HepG2 (cell line): ENCODE measurements around the gene HOXA1. TPM values are rescaled to one million over a fixed set of nuclear protein-coding genes. Genes with fewer than 3 reads are reported as not detected.

ENCODE experiments used
- ATAC-seq: fragments of 200-7000 bp; cut with Tn5 transposase; 3 replicates; pipeline ENCODE4 v1.9.1; 2020; ENCODE audit warnings: mild to moderate bottlenecking, moderate library complexity
- BruUV-seq: library from RNA; stranded (reverse); fragments of 400-500 nt; replicated peaks from 2 replicates; lab custom pipeline; 2021; lab: Mats Ljungman, UMichigan
- CTCF ChIA-PET: fragments of 300-600 bp; formaldehyde crosslinking; extraction: SDS; loops from one replicate; lab custom pipeline; 2021; ENCODE audit warnings: low total read pairs, inconsistent platforms, low intra/inter-chr PET ratio; lab: Yijun Ruan, JAX
- POLR2A ChIA-PET: fragments of 350-600 bp; sonication (Branson Sonifier 250); formaldehyde crosslinking; loops from one replicate; lab custom pipeline; 2020; ENCODE audit warnings: antibody characterized with exemption, inconsistent platforms; lab: Yijun Ruan, JAX
- DNase-seq: peaks from one replicate; pipeline ENCODE4 v3.0.0-alpha.2; 2015; ENCODE audit warnings: low spot score
- FAIRE-seq: peaks from 3 replicates; lab custom pipeline; 2011; peaks lifted over from hg19 to GRCh38; lab: Jason Lieb, UNC
- H2AFZ ChIP-seq: one replicate; pipeline ENCODE4 v1.6.1; 2011; ENCODE audit warnings: low read length, inconsistent platforms
- H3K27ac ChIP-seq: fragments of 300-600 bp; 3 replicates; pipeline ENCODE4 v1.8.0; 2011; ENCODE audit warnings: mixed run types, mild to moderate bottlenecking, mixed read lengths, low read length, inconsistent platforms; ENCODE audit not compliant: insufficient read depth; ENCODE audit errors: extremely low read length
- H3K27me3 ChIP-seq, 2 experiments: fragments of 200-600 bp in 1 of 2; 2 replicates in 1 of 2; 3 replicates in 1 of 2; pipeline versions ENCODE4 v1.6.0 to v1.8.0; 2011; ENCODE audit warnings: low read length in 2 of 2, mild to moderate bottlenecking in 2 of 2, moderate library complexity in 2 of 2, inconsistent platforms in 1 of 2; ENCODE audit not compliant: insufficient read depth in 2 of 2, control insufficient read depth in 1 of 2
- H3K36me3 ChIP-seq, 2 experiments: fragments of 200-600 bp in 1 of 2; replicated peaks in 1 of 2; 2 replicates in 1 of 2; 3 replicates in 1 of 2; pipeline versions ENCODE4 v1.5.1 to v1.8.0; 2011; ENCODE audit warnings: low read length in 2 of 2, inconsistent platforms in 1 of 2; ENCODE audit not compliant: insufficient read depth in 2 of 2, control insufficient read depth in 1 of 2
- H3K4me1 ChIP-seq: 2 replicates; pipeline ENCODE4 v1.5.1; 2012; ENCODE audit warnings: low read length, inconsistent platforms; ENCODE audit not compliant: insufficient read depth
- H3K4me2 ChIP-seq: 2 replicates; pipeline ENCODE4 v1.6.0; 2011; ENCODE audit warnings: low read depth, low read length, inconsistent platforms
- H3K4me3 ChIP-seq, 3 experiments: fragments of 200-600 bp in 1 of 3; sonication (generic), shearing (Covaris generic) in 1 of 3; replicated peaks in 1 of 3; 2 replicates each; pipeline ENCODE4 v1.5.1; 2011 to 2016; ENCODE audit warnings: low read length in 3 of 3, inconsistent platforms in 2 of 3, low read depth in 2 of 3, mild to moderate bottlenecking in 2 of 3, control low read depth in 1 of 3, mixed read lengths in 1 of 3; ENCODE audit not compliant: insufficient read depth in 1 of 3
- H3K79me2 ChIP-seq: one replicate; pipeline ENCODE4 v1.6.1; 2011; ENCODE audit warnings: low read length, inconsistent platforms; ENCODE audit not compliant: insufficient read depth
- H3K9ac ChIP-seq: 2 replicates; pipeline ENCODE4 v1.6.0; 2011; ENCODE audit warnings: mild to moderate bottlenecking, low read depth, low read length, inconsistent platforms; ENCODE audit not compliant: insufficient read depth
- H3K9me3 ChIP-seq: 2 replicates; pipeline ENCODE4 v1.5.1; 2012; ENCODE audit warnings: mild to moderate bottlenecking, low read length
- H4K20me1 ChIP-seq: 2 replicates; pipeline ENCODE4 v1.6.0; 2011; ENCODE audit warnings: inconsistent platforms, mild to moderate bottlenecking, low read length, moderate library complexity; ENCODE audit not compliant: insufficient read depth
- HDAC1 ChIP-seq: sonication (generic); formaldehyde crosslinking; IDR thresholded peaks from 2 replicates; pipeline ENCODE4 v1.5.1; 2020; ENCODE audit warnings: mild to moderate bottlenecking, missing genetic modification reagents
- PRMT3 ChIP-seq: sonication (generic); formaldehyde crosslinking; IDR thresholded peaks from 2 replicates; pipeline ENCODE4 v1.8.1; 2022; ENCODE audit warnings: low read depth, mild to moderate bottlenecking, moderate library complexity, missing genetic modification reagents, borderline replicate concordance
- YY1 ChIP-seq: IDR thresholded peaks from 2 replicates; pipeline ENCODE4 v1.6.1; 2011; ENCODE audit warnings: low read length, low read depth, moderate library complexity, mild to moderate bottlenecking; ENCODE audit not compliant: insufficient read depth, insufficient replicate concordance
- WGBS: methylation state at CpG from one replicate; pipeline ENCODE4 v1.1.6; 2017; ENCODE audit warnings: low lambda C conversion rate; 5-methylcytosine and 5-hydroxymethylcytosine counted together
- in situ Hi-C: cut with HindIII; loops from 2 replicates; pipeline ENCODE4 v1.10.0; 2017; ENCODE audit warnings: low pct_unique_long_range_greater_than_20kb; ENCODE audit not compliant: extremely low pct_ligation_motif_present
- intact Hi-C: fragments of 100-400 bp; cut with micrococcal nuclease; formaldehyde crosslinking; loops from one replicate; pipeline ENCODE4 v1.10.0; 2022; ENCODE audit not compliant: unreplicated experiment
- polyA plus RNA-seq, 8 experiments: library from polyadenylated mRNA; depleted of rRNA in 3 of 8; stranded (reverse) in 7 of 8; unstranded in 1 of 8; fragments of >200 nt; fragmentation: Illumina TruSeq in 4 of 8; extraction: Trizol in 4 of 8; gene quantifications; 2 replicates each; pipeline versions ENCODE4 v1.2.1 to v1.2.3, GENCODE V29; 2011 to 2016; ENCODE audit warnings: low read depth in 4 of 8, missing spikeins in 1 of 8, mixed read lengths in 1 of 8; ENCODE audit not compliant: insufficient read depth in 1 of 8
- total RNA-seq, 5 experiments: library from RNA; depleted of rRNA; stranded (reverse); fragments of >200 nt; fragmentation: Illumina TruSeq; extraction: Trizol; gene quantifications; 2 replicates each; pipeline ENCODE4 v1.2.3, GENCODE V29; 2016; ENCODE audit warnings: low read depth in 1 of 5
- TF ChIP-seq, protein P1 (sequence below): sonication (generic); formaldehyde crosslinking; IDR thresholded peaks from 2 replicates; pipeline ENCODE4 v1.5.1; 2020; ENCODE audit warnings: mild to moderate bottlenecking, missing genetic modification reagents, moderate library complexity

Gene HOXA1
- total and polyA plus RNA-seq, 2 of the 13 experiments (the other 11 are each of a cell fraction or from before 2014, with no cell fraction given): 0.18 to 0.20 TPM

DNA sequence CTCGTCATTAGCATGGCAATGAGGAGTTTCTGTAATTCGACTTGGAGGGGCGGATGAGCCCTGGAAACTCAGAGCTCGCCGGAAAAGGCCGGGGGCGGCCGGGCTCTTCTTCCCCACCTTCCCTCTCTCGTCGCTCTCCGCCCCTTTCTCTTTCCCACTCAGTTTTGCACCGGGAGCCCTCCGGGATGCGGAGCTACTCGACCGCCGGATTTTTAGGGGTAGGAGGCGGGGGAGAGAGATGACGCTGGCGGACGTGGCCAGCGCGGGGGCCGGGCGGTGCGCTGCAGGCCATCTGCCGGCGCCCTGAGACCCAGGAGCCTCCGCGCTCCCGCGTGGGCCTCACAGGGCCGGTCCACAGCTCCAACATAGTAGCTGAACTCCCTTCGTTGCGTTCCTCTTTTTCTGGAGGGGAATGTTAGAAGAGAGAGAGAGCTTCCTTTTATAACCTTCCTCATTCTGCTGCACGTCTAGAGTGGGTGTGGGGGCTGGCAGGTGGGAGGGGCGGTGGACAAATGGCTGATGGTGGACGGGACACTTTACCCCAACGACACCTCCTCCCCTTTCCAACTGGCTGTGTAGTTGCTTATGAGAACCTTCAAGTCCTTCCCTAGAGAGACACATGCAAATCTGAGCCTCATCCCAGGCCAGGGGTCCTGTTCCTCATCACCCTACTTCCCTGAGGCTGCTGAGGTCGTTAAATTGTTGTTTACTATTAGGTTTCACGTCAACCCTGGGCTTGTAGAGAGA, 1.1 kb upstream of the HOXA1 start:
- peak overlapping the region; percentile 78 for H3K4me2 ChIP-seq
- CTCF ChIA-PET: no interaction called here
- H3K79me2 ChIP-seq: no peaks in the 10 kb centered on the region
- TF ChIP-seq YY1: no peak
- TF ChIP-seq, protein P1, sequence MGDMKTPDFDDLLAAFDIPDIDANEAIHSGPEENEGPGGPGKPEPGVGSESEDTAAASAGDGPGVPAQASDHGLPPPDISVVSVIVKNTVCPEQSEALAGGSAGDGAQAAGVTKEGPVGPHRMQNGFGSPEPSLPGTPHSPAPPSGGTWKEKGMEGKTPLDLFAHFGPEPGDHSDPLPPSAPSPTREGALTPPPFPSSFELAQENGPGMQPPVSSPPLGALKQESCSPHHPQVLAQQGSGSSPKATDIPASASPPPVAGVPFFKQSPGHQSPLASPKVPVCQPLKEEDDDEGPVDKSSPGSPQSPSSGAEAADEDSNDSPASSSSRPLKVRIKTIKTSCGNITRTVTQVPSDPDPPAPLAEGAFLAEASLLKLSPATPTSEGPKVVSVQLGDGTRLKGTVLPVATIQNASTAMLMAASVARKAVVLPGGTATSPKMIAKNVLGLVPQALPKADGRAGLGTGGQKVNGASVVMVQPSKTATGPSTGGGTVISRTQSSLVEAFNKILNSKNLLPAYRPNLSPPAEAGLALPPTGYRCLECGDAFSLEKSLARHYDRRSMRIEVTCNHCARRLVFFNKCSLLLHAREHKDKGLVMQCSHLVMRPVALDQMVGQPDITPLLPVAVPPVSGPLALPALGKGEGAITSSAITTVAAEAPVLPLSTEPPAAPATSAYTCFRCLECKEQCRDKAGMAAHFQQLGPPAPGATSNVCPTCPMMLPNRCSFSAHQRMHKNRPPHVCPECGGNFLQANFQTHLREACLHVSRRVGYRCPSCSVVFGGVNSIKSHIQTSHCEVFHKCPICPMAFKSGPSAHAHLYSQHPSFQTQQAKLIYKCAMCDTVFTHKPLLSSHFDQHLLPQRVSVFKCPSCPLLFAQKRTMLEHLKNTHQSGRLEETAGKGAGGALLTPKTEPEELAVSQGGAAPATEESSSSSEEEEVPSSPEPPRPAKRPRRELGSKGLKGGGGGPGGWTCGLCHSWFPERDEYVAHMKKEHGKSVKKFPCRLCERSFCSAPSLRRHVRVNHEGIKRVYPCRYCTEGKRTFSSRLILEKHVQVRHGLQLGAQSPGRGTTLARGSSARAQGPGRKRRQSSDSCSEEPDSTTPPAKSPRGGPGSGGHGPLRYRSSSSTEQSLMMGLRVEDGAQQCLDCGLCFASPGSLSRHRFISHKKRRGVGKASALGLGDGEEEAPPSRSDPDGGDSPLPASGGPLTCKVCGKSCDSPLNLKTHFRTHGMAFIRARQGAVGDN (CRISPR knock-in tag): peak; percentile 34; the same call in 1 of the 2 replicates
- 0 out of 2 replicates have a peak, but pooled peaks have one; percentile 14 for TF ChIP-seq HDAC1 (CRISPR knock-in tag)
- TF ChIP-seq PRMT3 (CRISPR knock-in tag): no peak
- POLR2A ChIA-PET: interaction anchor here (0.9 to 1.9 kb wide), 6 partner anchors 11 to 54 kb away, joined by 3 to 16 read pairs (median 4); partner anchors contain the start of gene HOXA5
- FAIRE-seq (no peak), ATAC-seq (peak; percentile 17), DNase-seq (no peak)
- in situ Hi-C loops: no loop called here
- BruUV-seq: no TSS peak
- no peaks in the 10 kb centered on the region for H3K9me3 ChIP-seq
- peak overlapping the region; percentile 53; the same call in 1 of the 2 replicates for H3K9ac ChIP-seq
- H2AFZ ChIP-seq: peak overlapping the region; percentile 21
- no peaks in the 10 kb centered on the region for H3K36me3 ChIP-seq
- no peak overlapping the region for H3K27ac ChIP-seq
- intact Hi-C loops: no loop called here
- H4K20me1 ChIP-seq: no peaks in the 10 kb centered on the region
- H3K4me3 ChIP-seq: peak overlapping the region; percentile 62 to 75 (median 70); a peak in 5 of 6 replicates
- WGBS: 55% methylated on average over 14 of the region's 41 CpGs
- H3K4me1 ChIP-seq: peaks cover 12% of the 10 kb centered on the region
- peaks cover 0 to 9% of the 10 kb centered on the region in 2 experiments; a peak in 2 of 5 replicates for H3K27me3 ChIP-seq
